HPDE6-E6E7 (cell line): ENCODE results near the gene GLDN.

Experiments used
- DNase-seq: peaks from one replicate; pipeline ENCODE4 v3.0.0; 2011; ENCODE audit warnings: missing footprints; ENCODE audit errors: extremely low spot score

Gene GLDN

GRCh38 chr15:51341366-51342226, at the start of gene GLDN:
TSS of gene GLDN (plus strand) at chr15:51341655. CDS start at chr15:51341685, 30 bp downstream.
- DNase-seq, result no peak

DNA sequence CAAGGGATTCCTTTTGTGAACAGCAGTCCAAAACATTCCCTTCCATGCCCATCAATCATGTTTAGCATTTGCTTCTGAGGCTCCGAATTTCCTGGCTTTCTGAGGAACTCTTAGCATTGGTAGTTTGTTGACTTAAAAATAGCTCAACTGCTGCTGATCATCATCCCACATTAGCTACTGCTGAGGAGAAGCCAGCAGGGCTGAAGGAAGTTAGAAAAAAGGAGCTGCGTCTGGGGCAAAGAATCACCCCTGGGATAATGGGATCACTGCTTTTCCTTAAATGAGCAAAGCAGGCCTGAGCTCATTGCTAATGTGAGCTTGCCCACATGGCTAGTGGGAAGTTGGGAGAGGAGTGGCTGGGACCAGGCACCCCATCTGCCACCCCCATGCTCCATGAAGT, 42.8 kb upstream of the GLDN start:
- DNase-seq, result no peak

GRCh38 chr15:51299187-51300015, 42.1 kb upstream of the GLDN start:
- no peak for DNase-seq

DNA sequence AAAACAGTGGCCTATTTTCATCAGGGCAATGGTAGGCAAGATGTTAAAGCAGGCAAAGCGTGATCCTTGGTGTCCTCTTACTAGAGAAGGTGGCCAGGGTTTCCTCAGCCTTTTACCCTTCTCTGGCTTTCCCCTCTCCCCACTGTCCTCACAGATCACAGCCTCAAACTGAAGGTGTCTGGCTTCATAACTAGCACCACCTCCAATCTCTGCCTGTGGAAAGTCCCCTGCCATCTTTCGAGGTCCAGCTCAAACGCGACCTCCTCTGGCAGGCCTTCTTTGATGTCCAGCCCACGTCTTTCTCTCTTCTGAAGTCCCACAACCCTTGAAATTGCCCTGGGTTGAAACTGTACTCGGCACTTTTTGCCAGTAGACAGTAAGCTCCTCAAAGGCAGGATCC, 39.0 kb upstream of the GLDN start:
- no peak for DNase-seq

- no peak for DNase-seq
These were observed 37.9 kb upstream of the GLDN start for GRCh38 chr15:51303462-51303980.

DNA sequence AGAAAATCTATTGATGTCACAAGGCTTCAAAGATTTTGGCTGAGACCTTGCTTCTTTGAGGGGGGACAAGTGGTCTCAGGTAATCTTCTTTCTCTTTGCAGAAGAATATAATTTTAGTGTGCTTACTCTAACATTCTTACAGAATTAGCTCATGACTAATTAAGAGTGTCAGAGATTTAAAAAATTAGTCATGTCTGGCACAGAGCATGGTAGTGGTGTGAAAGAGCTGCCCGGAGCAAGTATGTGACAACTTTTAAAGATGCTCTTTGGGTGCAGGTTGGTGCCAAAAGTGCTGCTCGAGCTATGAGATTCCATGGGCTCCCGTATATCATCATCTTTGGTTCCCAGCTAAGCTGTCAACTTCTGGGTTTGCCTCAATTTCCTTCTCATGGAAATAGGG, 34.1 kb upstream of the GLDN start:
- DNase-seq, result no peak

- no peak for DNase-seq
These were observed 33.6 kb upstream of the GLDN start for GRCh38 chr15:51307811-51308210.

DNA sequence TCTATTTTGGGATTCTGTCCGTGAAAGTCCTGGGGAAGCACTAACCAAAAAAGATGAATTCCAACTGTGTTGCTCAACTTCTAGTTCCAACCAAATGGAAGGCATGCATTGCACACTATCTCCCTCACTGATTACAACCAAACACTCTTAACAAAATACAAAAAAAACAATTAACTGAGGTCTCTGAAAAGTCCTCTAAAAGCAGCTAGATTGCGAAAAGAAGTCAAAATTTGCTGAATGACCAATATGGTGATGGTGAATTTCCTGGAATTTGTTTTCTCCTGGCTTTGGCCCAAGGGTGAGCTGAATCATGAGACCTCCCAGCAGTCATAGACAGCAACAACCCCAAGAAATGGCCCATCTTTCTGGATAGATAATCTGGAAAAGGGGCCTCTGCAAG, 31.4 kb upstream of the GLDN start:
- DNase-seq, result no peak

DNA sequence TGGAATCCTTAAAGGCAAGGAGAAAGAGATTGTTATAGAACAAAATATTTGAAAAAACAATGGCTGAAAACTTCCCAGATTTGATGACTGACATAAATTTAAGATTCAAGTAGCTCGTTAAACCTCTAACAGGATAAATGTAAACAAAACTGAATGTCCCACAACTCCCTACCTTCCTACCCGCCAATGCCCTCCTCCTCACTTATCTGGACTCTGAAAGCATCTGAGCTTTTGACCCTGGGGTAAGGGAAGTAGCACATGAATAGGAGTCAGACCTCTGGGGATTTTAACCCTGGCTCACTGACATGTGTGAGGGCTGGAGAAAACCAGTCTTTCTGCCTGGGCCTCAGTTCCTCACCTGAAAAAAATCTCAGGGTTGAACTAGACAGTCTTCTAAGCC, 29.9 kb upstream of the GLDN start:
- DNase-seq, result no peak

DNA sequence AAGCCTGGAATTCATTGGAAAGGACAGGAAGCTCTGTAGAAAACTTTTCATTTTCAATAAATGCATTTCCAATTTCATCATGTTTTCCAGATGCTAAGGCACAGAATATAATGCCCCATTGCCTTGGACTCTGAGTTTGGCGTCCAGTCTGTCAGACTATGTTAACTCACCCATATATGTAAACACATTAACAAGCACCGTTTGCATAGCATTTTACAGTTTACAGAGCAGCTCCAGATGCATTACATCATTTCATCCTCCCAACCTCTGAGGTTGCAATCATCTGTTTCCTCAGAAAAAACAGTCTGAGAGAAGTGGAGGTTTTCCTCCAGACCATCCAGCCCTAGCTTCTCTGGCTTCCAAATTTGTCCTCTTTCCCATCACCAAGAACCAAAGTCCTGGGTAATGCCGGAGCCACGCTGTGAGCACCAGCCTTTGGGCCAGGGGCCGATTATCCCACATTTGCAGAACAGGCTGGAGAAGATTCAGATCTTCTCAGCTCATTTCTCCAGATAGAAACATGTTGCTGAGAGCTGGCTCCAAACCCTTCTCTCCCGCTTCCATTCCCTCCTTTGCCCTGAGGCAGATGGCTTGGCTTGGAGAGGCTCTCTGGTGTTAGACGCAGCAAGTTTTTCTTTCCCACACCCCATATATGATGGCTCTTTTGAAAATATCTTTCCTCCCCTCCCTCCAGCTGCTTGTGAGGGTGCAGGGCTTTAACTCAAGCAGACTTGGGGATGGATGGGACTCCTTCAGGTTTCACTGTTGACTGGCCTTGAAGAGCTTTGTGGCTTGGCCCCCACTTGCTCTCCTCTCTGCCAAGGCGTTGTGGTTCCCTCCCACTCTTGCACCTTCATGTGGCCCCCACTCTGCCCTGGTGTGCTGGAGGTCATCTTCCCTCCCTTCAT, 29.0 kb upstream of the GLDN start:
- no peak for DNase-seq

GRCh38 chr15:51313074-51313393, 28.4 kb upstream of the GLDN start:
- DNase-seq, result peak; percentile 73

GRCh38 chr15:51313644-51314280, 27.7 kb upstream of the GLDN start:
- no peak for DNase-seq

- DNase-seq, result no peak
These were observed 26.8 kb upstream of the GLDN start for GRCh38 chr15:51314391-51315337.

- no peak for DNase-seq
These were observed 25.7 kb upstream of the GLDN start for GRCh38 chr15:51315726-51316125.

DNA sequence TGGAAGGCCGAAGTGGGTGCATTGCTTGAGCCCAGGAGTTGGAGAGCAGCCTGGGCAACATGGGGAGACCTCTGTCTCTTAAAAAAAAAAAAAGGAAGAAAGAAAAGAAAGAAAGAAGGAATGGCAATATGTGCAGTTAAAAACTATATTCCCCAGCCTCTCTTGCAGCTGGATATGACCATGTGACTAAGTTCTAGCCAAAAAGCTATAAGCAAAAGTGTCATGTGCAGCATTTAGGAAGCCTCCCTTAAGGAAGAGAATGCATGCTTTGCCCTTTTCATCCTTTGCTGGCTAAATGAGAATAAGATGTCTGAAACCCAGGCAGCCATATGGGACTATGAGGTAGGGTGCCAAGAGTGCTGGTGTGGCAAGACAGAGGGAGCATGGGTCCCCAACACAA, 24.8 kb upstream of the GLDN start:
- DNase-seq, result no peak

DNA sequence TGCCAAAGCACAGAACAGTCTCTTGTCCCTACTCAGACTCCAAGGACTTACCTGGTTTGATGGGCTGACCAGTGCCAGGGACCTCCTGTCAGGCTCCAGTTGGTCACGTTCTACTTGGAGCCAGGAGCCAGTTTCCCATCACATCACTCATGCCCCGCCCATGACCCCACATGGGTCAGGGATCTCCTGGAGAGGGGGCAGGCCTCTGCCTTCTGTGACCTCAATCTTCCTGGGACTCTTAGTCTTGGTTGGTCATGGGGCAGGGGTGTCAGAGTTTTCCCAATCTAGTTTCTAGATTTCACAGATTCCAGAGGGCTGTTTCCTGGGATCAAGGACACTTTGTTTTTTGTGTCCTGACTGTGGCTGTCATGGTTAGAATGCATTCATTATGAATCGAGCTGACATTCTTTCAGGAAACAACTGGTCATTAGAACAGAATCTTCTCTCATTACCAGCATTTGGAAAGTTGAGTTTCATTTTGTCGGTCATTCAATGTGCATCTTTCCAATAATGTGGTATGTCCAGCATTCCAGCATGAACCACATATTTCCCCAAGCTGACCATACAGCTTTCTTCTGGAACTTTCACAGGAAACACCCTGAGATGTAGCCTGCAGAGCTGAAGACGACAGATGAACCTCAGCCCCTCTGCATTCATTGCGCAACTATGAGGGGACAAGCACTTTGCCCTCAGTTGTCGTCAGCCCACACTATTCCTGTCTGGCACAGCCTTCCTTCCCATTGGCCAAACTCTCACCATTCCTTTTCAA, 22.9 kb upstream of the GLDN start:
- no peak for DNase-seq

- DNase-seq, result no peak
These were observed 21.9 kb upstream of the GLDN start for GRCh38 chr15:51319539-51319938.

DNA sequence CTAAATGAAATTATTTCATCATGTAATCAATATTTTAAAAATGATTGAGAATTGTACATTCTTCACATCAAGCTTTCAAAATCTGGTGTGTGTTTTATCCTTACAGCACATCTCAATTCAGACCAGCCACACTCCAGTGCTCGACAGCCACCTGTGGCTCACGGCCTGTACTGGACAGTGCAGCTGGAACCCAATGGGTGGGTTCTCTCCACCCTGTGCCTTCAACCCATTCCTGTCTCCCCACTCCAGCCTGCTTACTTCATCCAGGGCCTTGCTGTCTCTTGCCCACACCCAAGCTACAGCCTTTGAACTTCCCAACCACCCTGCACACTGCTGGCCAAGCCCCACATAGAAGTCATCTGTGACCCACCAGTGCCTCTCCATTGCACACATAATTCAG, 20.6 kb upstream of the GLDN start:
- no peak for DNase-seq

GRCh38 chr15:51321316-51321715, 20.1 kb upstream of the GLDN start:
- no peak for DNase-seq
